ENCODE data around the gene MYH16.

- TF ChIP-seq POLR2A (IDR thresholded peaks at IDR 0.05) = no peak
- TF ChIP-seq, protein P1, sequence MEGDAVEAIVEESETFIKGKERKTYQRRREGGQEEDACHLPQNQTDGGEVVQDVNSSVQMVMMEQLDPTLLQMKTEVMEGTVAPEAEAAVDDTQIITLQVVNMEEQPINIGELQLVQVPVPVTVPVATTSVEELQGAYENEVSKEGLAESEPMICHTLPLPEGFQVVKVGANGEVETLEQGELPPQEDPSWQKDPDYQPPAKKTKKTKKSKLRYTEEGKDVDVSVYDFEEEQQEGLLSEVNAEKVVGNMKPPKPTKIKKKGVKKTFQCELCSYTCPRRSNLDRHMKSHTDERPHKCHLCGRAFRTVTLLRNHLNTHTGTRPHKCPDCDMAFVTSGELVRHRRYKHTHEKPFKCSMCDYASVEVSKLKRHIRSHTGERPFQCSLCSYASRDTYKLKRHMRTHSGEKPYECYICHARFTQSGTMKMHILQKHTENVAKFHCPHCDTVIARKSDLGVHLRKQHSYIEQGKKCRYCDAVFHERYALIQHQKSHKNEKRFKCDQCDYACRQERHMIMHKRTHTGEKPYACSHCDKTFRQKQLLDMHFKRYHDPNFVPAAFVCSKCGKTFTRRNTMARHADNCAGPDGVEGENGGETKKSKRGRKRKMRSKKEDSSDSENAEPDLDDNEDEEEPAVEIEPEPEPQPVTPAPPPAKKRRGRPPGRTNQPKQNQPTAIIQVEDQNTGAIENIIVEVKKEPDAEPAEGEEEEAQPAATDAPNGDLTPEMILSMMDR (IDR thresholded peaks at IDR 0.05) = no peak
- TF ChIP-seq POLR2AphosphoS5 (IDR thresholded peaks at IDR 0.05) = no peak
Observed at GRCh38 chr7:99248391-99249095, 24.1 kb upstream of the MYH16 start.
